IMR-90 (cell line): Measurements from ENCODE around the gene NOL4L. TPM values are rescaled to one million over a fixed set of nuclear protein-coding genes. Genes with fewer than 3 reads are reported as not detected.

Experiments
- ATAC-seq: fragments of 200-7000 bp; cut with Tn5 transposase; 2 replicates; pipeline ENCODE4 v1.9.1; 2020; ENCODE audit warnings: low read depth, mild to moderate bottlenecking, moderate library complexity
- BruUV-seq: library from RNA; stranded (reverse); fragments of 400-500 nt; replicated peaks from 2 replicates; lab custom pipeline; 2021; lab: Mats Ljungman, UMichigan
- CTCF ChIA-PET: fragments of 300-600 bp; formaldehyde crosslinking; extraction: SDS; loops from one replicate; lab custom pipeline; 2021; ENCODE audit warnings: antibody characterized with exemption; lab: Yijun Ruan, JAX
- POLR2A ChIA-PET: fragments of 300-600 bp; sonication (Branson Sonifier 250); formaldehyde crosslinking; loops from one replicate; lab custom pipeline; 2022; ENCODE audit warnings: antibody characterized with exemption; ENCODE audit not compliant: unreplicated experiment; lab: Charles Lee
- DNase-seq: peaks from one replicate; pipeline ENCODE4 v3.0.0; 2013
- H2AFZ ChIP-seq: replicated peaks from 2 replicates; pipeline ENCODE3; 2013; ENCODE audit warnings: low read length, mild to moderate bottlenecking; ENCODE audit not compliant: poor library complexity
- H2AK5ac ChIP-seq: 2 replicates; pipeline ENCODE4 v1.6.1; 2013; ENCODE audit warnings: low read depth, low read length, inconsistent platforms
- H2AK9ac ChIP-seq: replicated peaks from 2 replicates; pipeline ENCODE3; 2013; ENCODE audit warnings: mild to moderate bottlenecking, low read depth, low read length, moderate library complexity; ENCODE audit not compliant: poor library complexity
- H2BK120ac ChIP-seq: 2 replicates; pipeline ENCODE4 v1.6.1; 2013; ENCODE audit warnings: low read depth, low read length, inconsistent platforms
- H2BK15ac ChIP-seq: 3 replicates; pipeline ENCODE4 v1.6.1; 2013; ENCODE audit warnings: low read depth, low read length, inconsistent platforms
- H2BK20ac ChIP-seq: 2 replicates; pipeline ENCODE4 v1.6.1; 2013; ENCODE audit warnings: low read depth, mild to moderate bottlenecking, inconsistent platforms, low read length, moderate library complexity
- H2BK5ac ChIP-seq: 2 replicates; pipeline ENCODE4 v1.6.1; 2013; ENCODE audit warnings: mild to moderate bottlenecking, low read depth, low read length, inconsistent platforms; ENCODE audit not compliant: poor library complexity, severe bottlenecking
- H3K14ac ChIP-seq: replicated peaks from 2 replicates; pipeline ENCODE4 v1.6.1; 2013; ENCODE audit warnings: low read depth, low read length, inconsistent platforms
- H3K18ac ChIP-seq: 2 replicates; pipeline ENCODE4 v1.6.1; 2013; ENCODE audit warnings: low read depth, low read length, control low read depth
- H3K23ac ChIP-seq: 2 replicates; pipeline ENCODE4 v1.6.1; 2013; ENCODE audit warnings: low read depth, low read length, inconsistent platforms
- H3K27ac ChIP-seq: 2 replicates; pipeline ENCODE4 v1.5.1; 2013; ENCODE audit warnings: mild to moderate bottlenecking, control low read depth, low read length; ENCODE audit not compliant: insufficient read depth
- H3K27me3 ChIP-seq: 2 replicates; pipeline ENCODE4 v1.6.1; 2013; ENCODE audit warnings: low read length; ENCODE audit not compliant: control insufficient read depth, insufficient read depth
- H3K36me3 ChIP-seq: 2 replicates; pipeline ENCODE4 v1.6.1; 2013; ENCODE audit warnings: low read length, mixed read lengths; ENCODE audit not compliant: control insufficient read depth, insufficient read depth
- H3K4ac ChIP-seq: 2 replicates; pipeline ENCODE4 v1.6.1; 2013; ENCODE audit warnings: low read depth, low read length, inconsistent platforms
- H3K4me1 ChIP-seq: 2 replicates; pipeline ENCODE4 v1.6.1; 2013; ENCODE audit warnings: low read length, mixed read lengths; ENCODE audit not compliant: control insufficient read depth, insufficient read depth
- H3K4me2 ChIP-seq: 2 replicates; pipeline ENCODE4 v1.6.1; 2013; ENCODE audit warnings: low read depth, mild to moderate bottlenecking, control low read depth, low read length, moderate library complexity
- H3K4me3 ChIP-seq: 2 replicates; pipeline ENCODE4 v1.5.1; 2013; ENCODE audit warnings: low read depth, mild to moderate bottlenecking, control low read depth, low read length, moderate library complexity; ENCODE audit not compliant: insufficient read depth
- H3K56ac ChIP-seq: 2 replicates; pipeline ENCODE4 v1.6.1; 2013; ENCODE audit warnings: low read length, inconsistent platforms; ENCODE audit not compliant: insufficient read depth; ENCODE audit errors: extremely low read depth
- H3K79me1 ChIP-seq, 2 experiments: 2 replicates each; pipeline ENCODE4 v1.6.1; 2013; ENCODE audit warnings: low read length in 2 of 2, inconsistent platforms in 1 of 2, low read depth in 1 of 2
- H3K9ac ChIP-seq: 2 replicates; pipeline ENCODE4 v1.6.1; 2013; ENCODE audit warnings: low read depth, low read length, control low read depth
- H3K9me1 ChIP-seq: 2 replicates; pipeline ENCODE4 v1.6.1; 2013; ENCODE audit warnings: low read length, inconsistent platforms; ENCODE audit not compliant: insufficient read depth
- H3K9me3 ChIP-seq: 2 replicates; pipeline ENCODE4 v1.6.1; 2013; ENCODE audit warnings: low read length; ENCODE audit not compliant: control insufficient read depth, insufficient read depth
- H4K20me1 ChIP-seq: 2 replicates; pipeline ENCODE4 v1.6.1; 2013; ENCODE audit warnings: low read length, inconsistent platforms; ENCODE audit not compliant: insufficient read depth
- H4K5ac ChIP-seq: 2 replicates; pipeline ENCODE4 v1.6.1; 2013; ENCODE audit warnings: mild to moderate bottlenecking, low read depth, low read length, control low read depth
- H4K8ac ChIP-seq, 2 experiments: 2 replicates each; pipeline ENCODE4 v1.6.1; 2013; ENCODE audit warnings: low read depth in 2 of 2, low read length in 2 of 2, control low read depth in 1 of 2, inconsistent platforms in 1 of 2
- H4K91ac ChIP-seq: 2 replicates; pipeline ENCODE4 v1.6.1; 2013; ENCODE audit warnings: low read depth, low read length, inconsistent platforms; ENCODE audit not compliant: insufficient read depth
- MXI1 ChIP-seq: IDR thresholded peaks from 2 replicates; pipeline ENCODE4 v1.6.1; 2012; ENCODE audit warnings: low read depth, mild to moderate bottlenecking, low read length, moderate library complexity, borderline replicate concordance
- WGBS, 2 experiments: methylation state at CpG; one replicate each; pipeline versions ENCODE4 v1.1.5 to v1.1.7; 2013; ENCODE audit warnings: missing lambda C conversion rate in 2 of 2; ENCODE audit not compliant: insufficient read length in 1 of 2; ENCODE audit errors: extremely low coverage in 2 of 2; 5-methylcytosine and 5-hydroxymethylcytosine counted together
- dilution Hi-C: fragments of 300-500 bp; cut with HindIII; formaldehyde crosslinking; loops from one replicate; pipeline ENCODE4 v1.14.3; 2018; ENCODE audit warnings: low sequenced_read_pairs; ENCODE audit not compliant: unreplicated experiment
- in situ Hi-C: fragments of 300-500 bp; cut with MboI; formaldehyde crosslinking; loops from 3 replicates; pipeline ENCODE4 v1.14.3; 2019; ENCODE audit warnings: low sequenced_read_pairs, inconsistent platforms, mixed read lengths
- intact Hi-C: fragments of 100-400 bp; cut with micrococcal nuclease; formaldehyde crosslinking; loops from 2 replicates; pipeline ENCODE4 v1.10.0; 2022
- polyA plus RNA-seq, 3 experiments: library from polyadenylated mRNA; depleted of rRNA; stranded (reverse); fragments of >200 nt; gene quantifications; 2 replicates each; pipeline ENCODE4 v1.2.3, GENCODE V29; 2012; ENCODE audit warnings: low replicate concordance in 1 of 3
- total RNA-seq: library from RNA; depleted of rRNA; stranded (reverse); fragments of >200 nt; gene quantifications from 2 replicates; pipeline ENCODE4 v1.2.3, GENCODE V29; 2012

NOL4L gene
- total and polyA plus RNA-seq, 2 of the 4 experiments (the other 2 are of a cell fraction): 4.7 to 13.3 TPM

GRCh38 chr20:32564921-32565734 is 20.0 kb downstream of the NOL4L start:
- H3K18ac ChIP-seq: no peak overlapping the region
- no peak overlapping the region for H4K8ac ChIP-seq
- H3K9me3 ChIP-seq: no peaks in the 10 kb centered on the region
- no peak overlapping the region for H2BK15ac ChIP-seq
- H4K20me1 ChIP-seq: 0 out of 2 replicates have a peak, but pooled peaks cover 12% of the 10 kb centered on the region
- H2AK9ac ChIP-seq: no peak overlapping the region
- no peak overlapping the region for H2AFZ ChIP-seq
- DNase-seq (no peak), ATAC-seq (no peak)
- TF ChIP-seq MXI1: no peak
- no peaks in the 10 kb centered on the region for H3K36me3 ChIP-seq
- H4K5ac ChIP-seq: no peak overlapping the region
- no peak overlapping the region for H2AK5ac ChIP-seq
- no peak overlapping the region for H2BK120ac ChIP-seq
- intact Hi-C loops: no loop called here
- no peak overlapping the region for H2BK20ac ChIP-seq
- no peak overlapping the region for H3K4me2 ChIP-seq
- no peak overlapping the region for H3K4me3 ChIP-seq
- peaks cover 4% of the 10 kb centered on the region; the same call in 1 of the 2 replicates for H3K9me1 ChIP-seq
- H3K9ac ChIP-seq: no peak overlapping the region
- no peak overlapping the region for H2BK5ac ChIP-seq
- H3K14ac ChIP-seq: no peak overlapping the region
- dilution Hi-C loops: no loop called here
- 52% methylated on average over 9 of the region's 19 CpGs; no CpG with 5 or more reads in 1 of the 2 experiments for WGBS, 2 experiments
- H3K4ac ChIP-seq: no peak overlapping the region
- no peaks in the 10 kb centered on the region; the same call in 1 of the 2 replicates for H3K27me3 ChIP-seq
- no peaks in the 10 kb centered on the region; a peak in 1 of 4 replicates for H3K79me1 ChIP-seq
- CTCF ChIA-PET: no interaction called here
- no peaks in the 10 kb centered on the region for H3K4me1 ChIP-seq
- POLR2A ChIA-PET: no interaction called here
- H3K23ac ChIP-seq: no peak overlapping the region
- H4K91ac ChIP-seq: no peak overlapping the region
- no peak overlapping the region for H3K27ac ChIP-seq
- in situ Hi-C loops: no loop called here
- H3K56ac ChIP-seq: no peak overlapping the region
- BruUV-seq: no TSS peak
